DND-41 (cell line): Measurements from ENCODE around the gene NFKB2.

Experiments
- ATAC-seq: fragments of 200-7000 bp; cut with Tn5 transposase; 3 replicates; pipeline ENCODE4 v1.9.1; 2021; ENCODE audit warnings: low read depth; ENCODE audit not compliant: insufficient read depth
- DNase-seq: peaks from one replicate; pipeline ENCODE4 v3.0.0-alpha.2; 2020
- H2AFZ ChIP-seq: 2 replicates; pipeline ENCODE4 v1.6.0; 2012; ENCODE audit warnings: low read depth, low read length
- H3K27ac ChIP-seq: 2 replicates; pipeline ENCODE4 v1.5.1; 2012; ENCODE audit warnings: low read length, inconsistent platforms
- H3K27me3 ChIP-seq: fragments of 200-600 bp; sonication (generic); 2 replicates; pipeline ENCODE4 v1.6.0; 2012; ENCODE audit warnings: low read length, mild to moderate bottlenecking, inconsistent platforms; ENCODE audit not compliant: insufficient read depth, poor library complexity
- H3K36me3 ChIP-seq: 2 replicates; pipeline ENCODE4 v1.5.1; 2012; ENCODE audit warnings: low read length, inconsistent platforms; ENCODE audit not compliant: insufficient read depth
- H3K4me1 ChIP-seq: 2 replicates; pipeline ENCODE4 v1.5.1; 2012; ENCODE audit warnings: mild to moderate bottlenecking, low read length; ENCODE audit not compliant: insufficient read depth
- H3K4me2 ChIP-seq: 2 replicates; pipeline ENCODE4 v1.6.0; 2012; ENCODE audit warnings: mild to moderate bottlenecking, moderate library complexity, low read length, inconsistent platforms; ENCODE audit not compliant: insufficient read depth
- H3K4me3 ChIP-seq, 2 experiments: fragments of 200-600 bp in 1 of 2; shearing (Covaris generic) in 1 of 2; 2 replicates each; pipeline ENCODE4 v1.5.1; 2012 to 2016; ENCODE audit warnings: inconsistent platforms in 2 of 2, low read length in 2 of 2, mild to moderate bottlenecking in 2 of 2, low read depth in 1 of 2, moderate library complexity in 1 of 2
- H3K79me2 ChIP-seq: 2 replicates; pipeline ENCODE4 v1.6.0; 2012; ENCODE audit warnings: low read length, inconsistent platforms; ENCODE audit not compliant: insufficient read depth
- H3K9ac ChIP-seq: 2 replicates; pipeline ENCODE4 v1.6.0; 2012; ENCODE audit warnings: low read depth, mild to moderate bottlenecking, inconsistent platforms, low read length, moderate library complexity
- H3K9me3 ChIP-seq: 2 replicates; pipeline ENCODE4 v1.5.1; 2012; ENCODE audit warnings: low read length, moderate library complexity, mild to moderate bottlenecking, inconsistent platforms; ENCODE audit not compliant: insufficient read depth, severe bottlenecking
- H4K20me1 ChIP-seq: 2 replicates; pipeline ENCODE4 v1.6.0; 2012; ENCODE audit warnings: low read length; ENCODE audit not compliant: insufficient read depth
- CTCF ChIP-seq: IDR thresholded peaks from 2 replicates; pipeline ENCODE4 v1.5.1; 2012; ENCODE audit warnings: borderline replicate concordance, low read length, moderate library complexity, mild to moderate bottlenecking; ENCODE audit not compliant: poor library complexity, severe bottlenecking; ENCODE audit errors: extremely low read depth
- EZH2 ChIP-seq: IDR thresholded peaks from 3 replicates; pipeline ENCODE4 v1.6.1; 2012; ENCODE audit warnings: borderline replicate concordance, low read depth, mild to moderate bottlenecking, moderate library complexity, low read length, inconsistent platforms; ENCODE audit not compliant: severe bottlenecking

NFKB2 gene

GRCh38 chr10:102401735-102402511 lies 6.4 kb downstream of the NFKB2 start:
- Histone ChIP-seq H3K4me1 (peaks cover 21% of the 10 kb centered on the region), H3K79me2 (no peaks in the 10 kb centered on the region), H3K36me3 (no peaks in the 10 kb centered on the region), H3K4me3 (no peak overlapping the region), H3K9ac (no peak overlapping the region), H4K20me1 (no peaks in the 10 kb centered on the region), H3K9me3 (no peaks in the 10 kb centered on the region), H3K4me2 (no peak overlapping the region), H3K27ac (no peak overlapping the region), H2AFZ (no peak overlapping the region), H3K27me3 (no peaks in the 10 kb centered on the region)
- DNase-seq: no peak
- TF ChIP-seq EZH2 (no peak), CTCF (no peak)
- ATAC-seq: no peak

- no peaks in the 10 kb centered on the region for H4K20me1 ChIP-seq
- no peak for TF ChIP-seq EZH2
- no peak for TF ChIP-seq CTCF
- no peaks in the 10 kb centered on the region for H3K9me3 ChIP-seq
- H3K27ac ChIP-seq: no peak overlapping the region
- H2AFZ ChIP-seq: no peak overlapping the region
- DNase-seq (no peak), ATAC-seq (no peak)
- no peak overlapping the region for H3K4me3 ChIP-seq
- no peak overlapping the region for H3K9ac ChIP-seq
- H3K36me3 ChIP-seq: no peaks in the 10 kb centered on the region
- H3K4me1 ChIP-seq: peaks cover 21% of the 10 kb centered on the region
- H3K79me2 ChIP-seq: no peaks in the 10 kb centered on the region
- H3K27me3 ChIP-seq: no peaks in the 10 kb centered on the region
- H3K4me2 ChIP-seq: no peak overlapping the region
Observed at GRCh38 chr10:102402512-102402896, 7.0 kb downstream of the NFKB2 start.

- H3K27me3 ChIP-seq: peaks cover 6% of the 10 kb centered on the region
- H3K9ac ChIP-seq: no peak overlapping the region
- H3K4me1 ChIP-seq: peaks cover 21% of the 10 kb centered on the region
- TF ChIP-seq CTCF (no peak), EZH2 (no peak)
- ATAC-seq (no peak), DNase-seq (no peak)
- no peak overlapping the region for H3K4me3 ChIP-seq
- no peaks in the 10 kb centered on the region for H3K79me2 ChIP-seq
- H3K27ac ChIP-seq: no peak overlapping the region
- no peaks in the 10 kb centered on the region for H3K9me3 ChIP-seq
- H3K4me2 ChIP-seq: no peak overlapping the region
- no peak overlapping the region for H2AFZ ChIP-seq
- H4K20me1 ChIP-seq: no peaks in the 10 kb centered on the region
- H3K36me3 ChIP-seq: no peaks in the 10 kb centered on the region
Observed at GRCh38 chr10:102403115-102403514, 7.6 kb downstream of the NFKB2 start.
